Measurements from ENCODE around the gene TCP11L2. TPM values are rescaled to one million over a fixed set of nuclear protein-coding genes. Genes with fewer than 3 reads are reported as not detected.

TCP11L2 gene
- total and polyA plus RNA-seq, 2 of the 13 experiments (the other 11 are each of a cell fraction or from before 2014, with no cell fraction given) = 4.6 to 24.1 TPM

DNA sequence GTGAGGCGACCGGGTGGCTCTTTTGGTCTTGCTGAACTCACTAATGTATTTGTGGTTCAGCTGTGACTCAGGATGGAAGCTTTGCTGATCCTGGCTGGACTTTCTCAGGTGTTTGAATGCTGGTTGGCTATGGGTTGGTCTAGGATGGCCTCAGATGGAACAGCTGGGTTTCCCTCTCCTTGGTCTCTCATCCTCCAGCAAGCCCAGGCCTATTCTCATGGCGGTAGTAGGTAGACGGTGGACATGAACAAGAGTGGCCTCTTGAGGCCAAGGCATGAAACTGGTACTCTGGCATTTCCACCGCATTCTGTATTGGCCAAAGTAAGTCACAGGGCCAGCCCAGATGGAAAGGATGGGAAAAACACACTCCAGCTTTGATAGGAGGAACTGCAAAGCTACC lies 43.2 kb downstream of the TCP11L2 start (continued):
- TF ChIP-seq, protein P1, sequence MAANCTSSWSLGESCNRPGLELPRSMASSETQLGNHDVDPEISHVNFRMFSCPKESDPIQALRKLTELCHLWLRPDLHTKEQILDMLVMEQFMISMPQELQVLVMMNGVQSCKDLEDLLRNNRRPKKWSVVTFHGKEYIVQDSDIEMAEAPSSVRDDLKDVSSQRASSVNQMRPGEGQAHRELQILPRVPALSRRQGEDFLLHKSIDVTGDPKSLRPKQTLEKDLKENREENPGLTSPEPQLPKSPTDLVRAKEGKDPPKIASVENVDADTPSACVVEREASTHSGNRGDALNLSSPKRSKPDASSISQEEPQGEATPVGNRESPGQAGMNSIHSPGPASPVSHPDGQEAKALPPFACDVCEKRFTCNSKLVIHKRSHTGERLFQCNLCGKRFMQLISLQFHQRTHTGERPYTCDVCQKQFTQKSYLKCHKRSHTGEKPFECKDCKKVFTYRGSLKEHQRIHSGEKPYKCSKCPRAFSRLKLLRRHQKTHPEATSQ (CRISPR knock-in tag; IDR thresholded peaks at IDR 0.05; ENCODE audit: borderline replicate concordance) = 0 out of 2 replicates have a peak, but pooled peaks have one; percentile 29
- TF ChIP-seq ZBTB39 (CRISPR knock-in tag; IDR thresholded peaks at IDR 0.05) (no peak), CEBPG (CRISPR knock-in tag; IDR thresholded peaks at IDR 0.05) (0 out of 2 replicates have a peak, but pooled peaks have one; percentile 18), CTCF (CRISPR knock-in tag; IDR thresholded peaks at IDR 0.05) (peak; percentile 86), ZNF704 (CRISPR knock-in tag; IDR thresholded peaks at IDR 0.05; ENCODE audit: borderline replicate concordance) (no peak), ZNF761 (CRISPR knock-in tag; conservative IDR thresholded peaks at IDR 0.05) (no peak), ZBTB21 (CRISPR knock-in tag; IDR thresholded peaks at IDR 0.05) (no peak), ZNF605 (CRISPR knock-in tag; IDR thresholded peaks at IDR 0.05) (no peak), CSRNP2 (CRISPR knock-in tag; conservative IDR thresholded peaks at IDR 0.05; ENCODE audit: low read depth) (no peak), ZFP37 (CRISPR knock-in tag; IDR thresholded peaks at IDR 0.05; ENCODE audit: borderline replicate concordance) (no peak), RXRA (CRISPR knock-in tag; IDR thresholded peaks at IDR 0.05) (no peak), SMC3 (IDR thresholded peaks at IDR 0.05; ENCODE audit: low read length) (peak; percentile 71), RELA (CRISPR knock-in tag; IDR thresholded peaks at IDR 0.05) (no peak), ZNF501 (CRISPR knock-in tag; IDR thresholded peaks at IDR 0.05) (no peak), TOPORS (CRISPR knock-in tag; IDR thresholded peaks at IDR 0.05) (no peak), ZNF749 (CRISPR knock-in tag; IDR thresholded peaks at IDR 0.05; ENCODE audit: borderline replicate concordance) (no peak), ZFP36L2 (CRISPR knock-in tag; IDR thresholded peaks at IDR 0.05) (no peak)
- TF ChIP-seq, protein P2, sequence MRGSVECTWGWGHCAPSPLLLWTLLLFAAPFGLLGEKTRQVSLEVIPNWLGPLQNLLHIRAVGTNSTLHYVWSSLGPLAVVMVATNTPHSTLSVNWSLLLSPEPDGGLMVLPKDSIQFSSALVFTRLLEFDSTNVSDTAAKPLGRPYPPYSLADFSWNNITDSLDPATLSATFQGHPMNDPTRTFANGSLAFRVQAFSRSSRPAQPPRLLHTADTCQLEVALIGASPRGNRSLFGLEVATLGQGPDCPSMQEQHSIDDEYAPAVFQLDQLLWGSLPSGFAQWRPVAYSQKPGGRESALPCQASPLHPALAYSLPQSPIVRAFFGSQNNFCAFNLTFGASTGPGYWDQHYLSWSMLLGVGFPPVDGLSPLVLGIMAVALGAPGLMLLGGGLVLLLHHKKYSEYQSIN (CRISPR knock-in tag; IDR thresholded peaks at IDR 0.05; ENCODE audit: borderline replicate concordance) = no peak
- TF ChIP-seq, protein P3, sequence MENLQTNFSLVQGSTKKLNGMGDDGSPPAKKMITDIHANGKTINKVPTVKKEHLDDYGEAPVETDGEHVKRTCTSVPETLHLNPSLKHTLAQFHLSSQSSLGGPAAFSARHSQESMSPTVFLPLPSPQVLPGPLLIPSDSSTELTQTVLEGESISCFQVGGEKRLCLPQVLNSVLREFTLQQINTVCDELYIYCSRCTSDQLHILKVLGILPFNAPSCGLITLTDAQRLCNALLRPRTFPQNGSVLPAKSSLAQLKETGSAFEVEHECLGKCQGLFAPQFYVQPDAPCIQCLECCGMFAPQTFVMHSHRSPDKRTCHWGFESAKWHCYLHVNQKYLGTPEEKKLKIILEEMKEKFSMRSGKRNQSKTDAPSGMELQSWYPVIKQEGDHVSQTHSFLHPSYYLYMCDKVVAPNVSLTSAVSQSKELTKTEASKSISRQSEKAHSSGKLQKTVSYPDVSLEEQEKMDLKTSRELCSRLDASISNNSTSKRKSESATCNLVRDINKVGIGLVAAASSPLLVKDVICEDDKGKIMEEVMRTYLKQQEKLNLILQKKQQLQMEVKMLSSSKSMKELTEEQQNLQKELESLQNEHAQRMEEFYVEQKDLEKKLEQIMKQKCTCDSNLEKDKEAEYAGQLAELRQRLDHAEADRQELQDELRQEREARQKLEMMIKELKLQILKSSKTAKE (CRISPR knock-in tag; IDR thresholded peaks at IDR 0.05; ENCODE audit: borderline replicate concordance) = no peak
